Thyroid gland (tissue), 4 donors: Measurements from ENCODE around the gene VSTM5. TPM values are rescaled to one million over a fixed set of nuclear protein-coding genes. Genes with fewer than 3 reads are reported as not detected.
A peak's percentile ranks its signal among the peaks of the same experiment; 100 is the strongest.
"Not testable (repeated sequence)": the region's sequence is repeated elsewhere in the genome, so short reads cannot be mapped to it uniquely, and the experiment has no call there.

Experiments used
- DNase-seq, 2 donors: peaks; one replicate each; pipeline ENCODE4 v3.0.0-alpha.2; 2019
- H3K27ac ChIP-seq, 3 donors: fragments of 200-600 bp; sonication (generic); 1 replicate in 2 of 3; 2 replicates in 1 of 3; pipeline ENCODE4 v1.5.1; 2016 to 2019; ENCODE audit warnings: mild to moderate bottlenecking in 1 of 3, moderate library complexity in 1 of 3
- H3K27me3 ChIP-seq: fragments of 200-600 bp; sonication (generic); one replicate; pipeline ENCODE4 v1.5.1; 2019
- H3K36me3 ChIP-seq, 2 donors: fragments of 200-600 bp; sonication (generic); one replicate each; pipeline ENCODE4 v1.5.1; 2016 to 2019
- H3K4me1 ChIP-seq, 2 donors: fragments of 200-600 bp; sonication (generic); one replicate each; pipeline ENCODE4 v1.5.1; 2017 to 2019
- H3K4me3 ChIP-seq, 3 donors: fragments of 200-600 bp; sonication (generic); replicated peaks in 1 of 3; 1 replicate in 2 of 3; 2 replicates in 1 of 3; pipeline ENCODE4 v1.5.1; 2016; ENCODE audit warnings: mild to moderate bottlenecking in 1 of 3
- H3K9me3 ChIP-seq: fragments of 200-600 bp; sonication (generic); one replicate; pipeline ENCODE4 v1.5.1; 2017
- CTCF ChIP-seq, 6 experiments: fragments of 200-600 bp in 3 of 6; fragments of 450-650 bp in 3 of 6; sonication (generic) in 3 of 6; IDR thresholded peaks; one replicate each; pipeline ENCODE4 v1.5.1; 2016 to 2019; ENCODE audit warnings: antibody characterized with exemption in 6 of 6, mild to moderate bottlenecking in 2 of 6, inconsistent platforms in 1 of 6, moderate library complexity in 1 of 6
- POLR2A ChIP-seq, 2 donors: fragments of 450-650 bp; IDR thresholded peaks; one replicate each; pipeline ENCODE4 v1.6.1; 2017; ENCODE audit warnings: antibody characterized with exemption in 2 of 2, mild to moderate bottlenecking in 2 of 2, moderate library complexity in 1 of 2
- WGBS, 2 donors: methylation state at CpG; one replicate each; pipeline ENCODE4 v1.1.5; 2017; 5-methylcytosine and 5-hydroxymethylcytosine counted together
- intact Hi-C: fragments of 100-400 bp; cut with DNase I; formaldehyde crosslinking; loops from one replicate; pipeline ENCODE4 v1.15.1; 2023
- total RNA-seq, 4 donors: library from RNA; depleted of rRNA; stranded (reverse); fragments of >200 nt; gene quantifications; one replicate each; pipeline ENCODE4 v1.2.3, GENCODE V29; 2016

VSTM5 gene
- under 1 TPM in 2 of 4 donors, not detected in 2; 0.67 TPM for total RNA-seq

DNA sequence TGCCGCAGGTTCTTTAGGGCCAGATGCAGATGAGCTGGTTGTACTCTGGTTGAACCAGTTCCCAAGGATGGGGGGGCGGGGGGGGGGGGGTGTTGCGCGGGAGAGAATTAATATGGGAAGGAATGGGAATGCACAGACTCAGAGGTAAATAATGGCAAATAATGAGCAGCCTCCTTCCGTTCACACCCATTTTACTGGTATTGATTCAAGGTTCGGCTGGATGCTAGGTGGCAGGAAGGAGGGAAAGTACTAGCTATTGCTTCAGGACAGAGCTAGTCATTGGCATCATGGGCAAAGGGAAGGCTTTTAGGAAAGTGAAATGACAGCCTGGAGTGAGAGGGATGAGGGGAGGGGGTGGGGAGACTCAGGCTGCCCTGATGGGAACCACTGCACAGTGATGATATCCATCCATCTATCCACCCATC, at the start of gene VSTM5:
TSS of gene VSTM5 (minus strand) at position 25 of the 425 bp plus-strand sequence. CDS start 116 bp downstream, outside the sequence.
- no peaks in the 10 kb centered on the region for H3K27me3 ChIP-seq
- no peaks in the 10 kb centered on the region for H3K9me3 ChIP-seq
- DNase-seq, result no peak
- intact Hi-C loops, result no loop called here
- TF ChIP-seq POLR2A (IDR thresholded peaks at IDR 0.05), result no peak
- no peak for TF ChIP-seq CTCF (IDR thresholded peaks at IDR 0.05)
- no peaks in the 10 kb centered on the region for H3K36me3 ChIP-seq
- peak within 1 kb of the TSS in 2 of 3 donors; percentile 32 for H3K4me3 ChIP-seq
- H3K4me1 ChIP-seq, result peaks cover 0 to 4% of the 10 kb centered on the region in 2 donors
- peak within 1 kb of the TSS in 1 of 3 donors; percentile 53 for H3K27ac ChIP-seq
- 28 to 40% methylated on average over 5 to 6 of the region's 6 CpGs for WGBS, 2 donors

DNA sequence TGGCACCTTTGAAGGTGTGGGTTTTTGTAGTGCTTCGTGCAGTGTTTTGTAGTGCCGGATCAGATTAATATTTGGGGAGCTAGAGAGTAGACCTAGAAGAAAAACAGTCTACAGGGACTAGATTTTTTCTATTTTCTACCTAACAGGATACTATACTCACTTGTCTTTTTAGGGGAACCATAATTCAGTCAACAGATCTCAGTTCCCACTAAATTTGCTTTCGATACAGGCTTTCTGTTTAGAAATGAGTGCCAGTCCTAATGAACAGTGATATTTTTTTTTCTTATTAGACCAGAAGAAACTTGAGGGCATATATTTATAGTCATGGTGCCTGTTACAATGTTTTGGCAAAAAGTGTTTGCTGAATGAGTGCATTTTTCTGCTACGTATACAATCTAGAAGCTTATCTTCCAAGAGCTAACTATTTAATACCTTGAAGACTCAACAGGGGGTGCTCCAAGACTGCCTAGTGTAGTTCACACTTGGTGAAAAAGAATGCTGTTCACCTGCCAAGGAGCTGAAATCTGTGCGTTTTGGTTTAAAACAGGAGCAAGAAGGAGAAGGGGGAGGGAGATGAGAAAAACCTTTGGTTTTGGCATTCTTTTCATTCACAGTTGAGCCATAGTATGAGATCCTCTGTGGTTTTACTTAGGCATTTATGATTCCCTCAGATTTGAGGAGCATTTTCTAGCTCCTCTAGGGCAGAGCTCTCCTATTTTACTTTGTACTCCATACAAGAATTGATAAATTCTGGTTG, 44.9 kb upstream of the VSTM5 start:
- no peak overlapping the region for H3K4me3 ChIP-seq
- no peaks in the 10 kb centered on the region for H3K36me3 ChIP-seq
- H3K9me3 ChIP-seq, result no peaks in the 10 kb centered on the region
- intact Hi-C loops, result loop anchor here (5.0 kb wide), 1 partner anchor 612 kb away; no protein-coding TSS in a partner anchor
- no peak for TF ChIP-seq POLR2A (IDR thresholded peaks at IDR 0.05)
- TF ChIP-seq CTCF (IDR thresholded peaks at IDR 0.05), result peak; percentile 59 to 89 (median 76)
- WGBS, 2 donors, result 42 to 56% methylated on average over 5 of the region's 5 CpGs
- no peaks in the 10 kb centered on the region for H3K4me1 ChIP-seq
- H3K27ac ChIP-seq, result no peak overlapping the region
- DNase-seq, result peak; percentile 33 to 44
- no peaks in the 10 kb centered on the region for H3K27me3 ChIP-seq

DNA sequence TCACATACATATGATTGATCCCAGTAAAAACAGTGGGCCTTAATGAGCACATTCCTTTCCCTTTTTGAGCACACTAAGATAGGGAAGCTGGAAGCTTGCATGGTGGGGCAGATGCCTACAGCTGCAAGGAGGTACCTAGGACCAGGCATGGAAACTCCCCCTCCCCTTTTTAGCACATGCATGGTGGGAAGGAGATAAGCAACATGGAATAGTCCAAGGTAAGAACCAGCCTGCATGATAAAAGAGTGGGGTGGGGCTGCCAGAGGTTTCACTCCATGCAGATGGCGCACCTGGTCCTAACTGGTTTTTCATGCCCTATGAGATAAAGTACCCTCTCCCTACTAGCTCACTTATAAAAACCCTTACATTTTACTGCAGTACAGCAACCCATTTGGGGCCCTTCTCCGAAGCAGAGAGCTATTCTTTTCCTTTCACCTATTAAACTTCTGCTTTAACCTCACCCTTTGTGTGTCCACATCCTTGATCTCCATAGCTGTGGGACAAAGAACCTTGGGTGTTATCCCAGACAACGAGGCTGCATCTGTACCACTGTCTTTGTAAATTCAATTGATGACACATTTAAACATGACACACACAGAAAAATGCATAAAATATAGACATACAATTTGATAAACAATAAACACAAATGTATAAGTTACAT, 40.1 kb upstream of the VSTM5 start:
- 85 to 93% methylated on average over 3 of the region's 3 CpGs for WGBS, 2 donors
- H3K27ac ChIP-seq, result no peak overlapping the region
- no peaks in the 10 kb centered on the region for H3K9me3 ChIP-seq
- TF ChIP-seq CTCF (IDR thresholded peaks at IDR 0.05) (no peak), POLR2A (IDR thresholded peaks at IDR 0.05) (no peak)
- H3K36me3 ChIP-seq, result no peaks in the 10 kb centered on the region
- DNase-seq, result no peak
- no peaks in the 10 kb centered on the region for H3K27me3 ChIP-seq
- intact Hi-C loops, result no loop called here
- no peaks in the 10 kb centered on the region for H3K4me1 ChIP-seq
- no peak overlapping the region for H3K4me3 ChIP-seq

DNA sequence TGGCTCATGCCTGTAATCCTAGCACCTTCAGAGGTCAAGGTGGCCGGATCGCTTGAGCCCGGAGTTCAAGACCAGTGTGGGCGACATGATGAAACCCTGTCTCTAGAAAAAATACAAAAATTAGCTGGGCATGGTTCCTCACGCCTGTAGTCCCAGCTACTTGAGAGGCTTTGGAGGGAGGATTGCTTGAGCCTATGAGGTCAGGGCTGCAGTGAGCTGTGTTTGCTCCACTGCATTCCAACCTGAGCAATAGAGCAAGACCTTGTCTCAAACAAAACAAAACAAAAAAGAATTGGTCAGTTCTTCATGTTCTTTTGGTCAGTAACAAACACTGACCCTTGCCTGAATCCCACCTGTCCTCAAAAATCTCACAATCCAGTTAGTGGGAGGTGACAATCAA, 36.7 kb upstream of the VSTM5 start:
- H3K36me3 ChIP-seq, result no peaks in the 10 kb centered on the region
- no peak overlapping the region for H3K27ac ChIP-seq
- H3K4me1 ChIP-seq, result no peaks in the 10 kb centered on the region
- H3K9me3 ChIP-seq, result no peaks in the 10 kb centered on the region
- WGBS, 2 donors, result 78 to 84% methylated on average over 5 of the region's 5 CpGs
- no peak overlapping the region for H3K4me3 ChIP-seq
- intact Hi-C loops, result no loop called here
- TF ChIP-seq CTCF (IDR thresholded peaks at IDR 0.05) (no peak), POLR2A (IDR thresholded peaks at IDR 0.05) (no peak)
- H3K27me3 ChIP-seq, result no peaks in the 10 kb centered on the region
- DNase-seq, result peak; percentile 37 to 53

DNA sequence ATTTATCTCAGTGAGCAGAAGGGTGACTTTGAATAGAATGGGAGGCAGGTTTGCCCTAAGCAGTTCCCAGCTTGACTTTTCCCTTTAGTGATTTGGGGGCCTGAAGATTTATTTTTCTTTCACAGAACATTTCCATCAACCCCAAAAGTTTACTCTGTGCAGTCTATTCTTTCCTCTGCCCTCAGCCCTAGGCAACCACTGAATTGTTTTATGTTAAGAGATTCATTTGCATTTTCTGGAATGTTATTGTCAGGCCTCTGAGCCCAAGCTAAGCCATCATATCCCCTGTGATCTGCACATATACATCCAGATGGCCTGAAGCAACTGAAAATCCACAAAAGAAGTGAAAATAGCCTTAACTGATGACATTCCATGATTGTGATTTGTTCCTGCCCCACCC, 28.7 kb upstream of the VSTM5 start:
- intact Hi-C loops, H3K9me3 ChIP-seq, H3K4me1 ChIP-seq, H3K4me3 ChIP-seq, H3K36me3 ChIP-seq, H3K27me3 ChIP-seq, DNase-seq, H3K27ac ChIP-seq: not testable (repeated sequence)
